ENCODE results near the gene NCL. TPM values are rescaled to one million over a fixed set of nuclear protein-coding genes. Genes with fewer than 3 reads are reported as not detected.
"Not testable (repeated sequence)": the region's sequence is repeated elsewhere in the genome, so short reads cannot be mapped to it uniquely, and the experiment has no call there.

NCL gene
- total RNA-seq, 1 experiment from 2014 or later, result 386 TPM

- in situ Hi-C loops (cut with HindIII; ENCODE audit: low sequenced_read_pairs), result no loop called here
- DNase-seq (ENCODE audit: low spot score), result no peak
Measured at GRCh38 chr2:231449503-231450054, 14.7 kb downstream of the NCL start.

- in situ Hi-C loops (cut with HindIII; ENCODE audit: low sequenced_read_pairs), result no loop called here
- DNase-seq (ENCODE audit: low spot score), result no peak
Measured at GRCh38 chr2:231436957-231437356, 27.3 kb downstream of the NCL start.

- in situ Hi-C loops (cut with HindIII; ENCODE audit: low sequenced_read_pairs), result no loop called here
Measured at GRCh38 chr2:231433990-231434389, 30.3 kb downstream of the NCL start.

GRCh38 chr2:231431606-231432005 lies 32.7 kb downstream of the NCL start:
- no peak for DNase-seq (ENCODE audit: low spot score)
- in situ Hi-C loops (cut with HindIII; ENCODE audit: low sequenced_read_pairs), result no loop called here

More at GRCh38 chr2:231433990-231434389, 30.3 kb downstream of the NCL start:
- DNase-seq (ENCODE audit: low spot score), result no peak

GRCh38 chr2:231430437-231430836 lies 33.8 kb downstream of the NCL start:
- DNase-seq (ENCODE audit: low spot score); in situ Hi-C loops (cut with HindIII; ENCODE audit: low sequenced_read_pairs): not testable (repeated sequence)

- no peak for DNase-seq (ENCODE audit: low spot score)
- in situ Hi-C loops (cut with HindIII; ENCODE audit: low sequenced_read_pairs), result no loop called here
Measured at GRCh38 chr2:231429901-231430300, 34.4 kb downstream of the NCL start.

GRCh38 chr2:231429152-231429551 lies 35.1 kb downstream of the NCL start:
- in situ Hi-C loops (cut with HindIII; ENCODE audit: low sequenced_read_pairs), result no loop called here

GRCh38 chr2:231427116-231427515 lies 37.2 kb downstream of the NCL start:
- DNase-seq (ENCODE audit: low spot score), result no peak
- in situ Hi-C loops (cut with HindIII; ENCODE audit: low sequenced_read_pairs), result no loop called here

More at GRCh38 chr2:231429152-231429551, 35.1 kb downstream of the NCL start:
- no peak for DNase-seq (ENCODE audit: low spot score)

- no peak for DNase-seq (ENCODE audit: low spot score)
- in situ Hi-C loops (cut with HindIII; ENCODE audit: low sequenced_read_pairs), result no loop called here
Measured at GRCh38 chr2:231425811-231426703, 38.2 kb downstream of the NCL start.

GRCh38 chr2:231425291-231425810 lies 38.9 kb downstream of the NCL start:
- no peak for DNase-seq (ENCODE audit: low spot score)
- in situ Hi-C loops (cut with HindIII; ENCODE audit: low sequenced_read_pairs), result no loop called here

- in situ Hi-C loops (cut with HindIII; ENCODE audit: low sequenced_read_pairs), result no loop called here
- DNase-seq (ENCODE audit: low spot score), result no peak
Measured at GRCh38 chr2:231423176-231423575, 41.1 kb downstream of the NCL start.

- DNase-seq (ENCODE audit: low spot score), result no peak
- in situ Hi-C loops (cut with HindIII; ENCODE audit: low sequenced_read_pairs), result no loop called here
Measured at GRCh38 chr2:231422056-231422455, 42.2 kb downstream of the NCL start.

- no peak for DNase-seq (ENCODE audit: low spot score)
- in situ Hi-C loops (cut with HindIII; ENCODE audit: low sequenced_read_pairs), result no loop called here
Measured at GRCh38 chr2:231421051-231421580, 43.2 kb downstream of the NCL start.

- no peak for DNase-seq (ENCODE audit: low spot score)
- in situ Hi-C loops (cut with HindIII; ENCODE audit: low sequenced_read_pairs), result no loop called here
Measured at GRCh38 chr2:231418820-231419640, 45.3 kb downstream of the NCL start.

GRCh38 chr2:231415029-231415428 lies 49.3 kb downstream of the NCL start:
- in situ Hi-C loops (cut with HindIII; ENCODE audit: low sequenced_read_pairs), result no loop called here
- no peak for DNase-seq (ENCODE audit: low spot score)

- in situ Hi-C loops (cut with HindIII; ENCODE audit: low sequenced_read_pairs), result no loop called here
- DNase-seq (ENCODE audit: low spot score), result no peak
Measured at GRCh38 chr2:231413921-231414476, 50.3 kb downstream of the NCL start.

GRCh38 chr2:231413456-231413855 lies 50.8 kb downstream of the NCL start:
- no peak for DNase-seq (ENCODE audit: low spot score)
- in situ Hi-C loops (cut with HindIII; ENCODE audit: low sequenced_read_pairs), result no loop called here

GRCh38 chr2:231412618-231412963 lies 51.7 kb downstream of the NCL start:
- DNase-seq (ENCODE audit: low spot score), result no peak
- in situ Hi-C loops (cut with HindIII; ENCODE audit: low sequenced_read_pairs), result no loop called here

Measured in G401 (cell line).